ENCODE data around the gene OLIG2.

DNA sequence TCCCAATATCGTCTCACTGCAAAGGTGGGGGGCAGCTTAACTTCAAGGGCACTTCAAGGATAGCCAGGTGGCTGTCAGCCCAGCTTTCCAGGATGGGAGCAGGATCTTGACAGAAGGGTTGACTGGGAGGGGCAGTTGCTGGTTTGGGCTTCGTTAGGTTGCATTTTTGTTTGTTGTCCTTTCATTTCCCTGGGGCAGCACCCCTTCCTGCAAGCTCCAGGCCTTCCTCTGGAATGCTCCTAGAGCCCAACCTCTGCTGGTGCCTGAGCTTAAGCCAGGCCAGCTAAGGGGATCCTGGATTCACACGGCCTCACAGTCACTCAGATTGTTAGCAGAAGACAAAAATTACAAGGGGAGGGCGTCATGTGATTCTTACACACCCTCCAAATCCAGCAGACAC is 4.1 kb upstream of the OLIG2 start:
- no peak for TF ChIP-seq POLR2AphosphoS5 (IDR thresholded peaks at IDR 0.05)
- TF ChIP-seq, protein P1, sequence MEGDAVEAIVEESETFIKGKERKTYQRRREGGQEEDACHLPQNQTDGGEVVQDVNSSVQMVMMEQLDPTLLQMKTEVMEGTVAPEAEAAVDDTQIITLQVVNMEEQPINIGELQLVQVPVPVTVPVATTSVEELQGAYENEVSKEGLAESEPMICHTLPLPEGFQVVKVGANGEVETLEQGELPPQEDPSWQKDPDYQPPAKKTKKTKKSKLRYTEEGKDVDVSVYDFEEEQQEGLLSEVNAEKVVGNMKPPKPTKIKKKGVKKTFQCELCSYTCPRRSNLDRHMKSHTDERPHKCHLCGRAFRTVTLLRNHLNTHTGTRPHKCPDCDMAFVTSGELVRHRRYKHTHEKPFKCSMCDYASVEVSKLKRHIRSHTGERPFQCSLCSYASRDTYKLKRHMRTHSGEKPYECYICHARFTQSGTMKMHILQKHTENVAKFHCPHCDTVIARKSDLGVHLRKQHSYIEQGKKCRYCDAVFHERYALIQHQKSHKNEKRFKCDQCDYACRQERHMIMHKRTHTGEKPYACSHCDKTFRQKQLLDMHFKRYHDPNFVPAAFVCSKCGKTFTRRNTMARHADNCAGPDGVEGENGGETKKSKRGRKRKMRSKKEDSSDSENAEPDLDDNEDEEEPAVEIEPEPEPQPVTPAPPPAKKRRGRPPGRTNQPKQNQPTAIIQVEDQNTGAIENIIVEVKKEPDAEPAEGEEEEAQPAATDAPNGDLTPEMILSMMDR (IDR thresholded peaks at IDR 0.05), result no peak

All from gastroesophageal sphincter (tissue), 3 donors.